ENCODE data around the gene GMPS. TPM values are rescaled to one million over a fixed set of nuclear protein-coding genes. Genes with fewer than 3 reads are reported as not detected.
"Not testable (repeated sequence)": the region's sequence is repeated elsewhere in the genome, so short reads cannot be mapped to it uniquely, and the experiment has no call there.

The GMPS gene
- total and polyA plus RNA-seq, 2 of the 4 experiments (the other 2 are of a cell fraction) = 33.9 to 52.5 TPM

DNA sequence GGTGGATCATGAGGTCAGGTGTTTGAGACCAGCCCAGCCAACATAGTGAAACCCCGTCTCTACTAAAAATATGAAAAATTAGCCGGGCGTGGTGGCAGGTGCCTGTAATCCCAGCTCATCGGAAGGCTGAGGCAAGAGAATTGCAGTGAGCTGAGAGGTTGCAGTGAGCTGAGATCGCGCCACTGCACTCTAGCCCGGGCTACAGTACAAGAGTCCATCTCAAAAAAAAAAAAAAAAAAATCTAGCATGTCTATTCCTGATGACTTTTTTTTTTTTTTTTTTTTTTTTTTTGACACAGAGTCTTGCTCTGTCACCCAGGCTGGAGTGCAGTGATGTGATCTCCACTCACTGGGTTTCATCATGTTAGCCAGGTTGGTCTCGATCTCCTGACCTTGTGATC is 15.9 kb downstream of the GMPS start:
- H4K8ac ChIP-seq (ENCODE audit: low read depth in 2 of 2, low read length in 2 of 2); H3K9me3 ChIP-seq (ENCODE audit: control insufficient read depth, insufficient read depth, low read length); H3K4me1 ChIP-seq (ENCODE audit: control insufficient read depth, insufficient read depth, low read length); H3K36me3 ChIP-seq (ENCODE audit: control insufficient read depth, insufficient read depth, low read length); H2BK120ac ChIP-seq (ENCODE audit: low read depth, low read length); H3K27ac ChIP-seq (ENCODE audit: insufficient read depth, low read length); H2BK20ac ChIP-seq (ENCODE audit: low read depth, low read length); H2AK5ac ChIP-seq (ENCODE audit: low read depth, low read length); H4K91ac ChIP-seq (ENCODE audit: insufficient read depth, low read depth, low read length); H3K9me1 ChIP-seq (ENCODE audit: insufficient read depth, low read length); ATAC-seq (ENCODE audit: low read depth); in situ Hi-C loops (cut with MboI; ENCODE audit: low sequenced_read_pairs); H3K27me3 ChIP-seq (ENCODE audit: control insufficient read depth, insufficient read depth, low read length); H2AK9ac ChIP-seq (replicated peaks; ENCODE audit: low read depth, low read length, poor library complexity); H3K14ac ChIP-seq (replicated peaks; ENCODE audit: low read depth, low read length); H2BK15ac ChIP-seq (ENCODE audit: low read depth, low read length); BruUV-seq (replicated peaks); H4K5ac ChIP-seq (ENCODE audit: low read depth, low read length); H3K9ac ChIP-seq (ENCODE audit: low read depth, low read length); DNase-seq; H3K4ac ChIP-seq (ENCODE audit: low read depth, low read length); H3K4me2 ChIP-seq (ENCODE audit: low read depth, low read length); H3K4me3 ChIP-seq (ENCODE audit: insufficient read depth, low read depth, low read length); H3K18ac ChIP-seq (ENCODE audit: low read depth, low read length); intact Hi-C loops (cut with micrococcal nuclease); H2BK5ac ChIP-seq (ENCODE audit: low read depth, low read length, poor library complexity, severe bottlenecking); H3K23ac ChIP-seq (ENCODE audit: low read depth, low read length); H3K56ac ChIP-seq (ENCODE audit: extremely low read depth, insufficient read depth, low read length); dilution Hi-C loops (cut with HindIII; ENCODE audit: low sequenced_read_pairs, unreplicated experiment); H2AFZ ChIP-seq (replicated peaks; ENCODE audit: low read length, poor library complexity): not testable (repeated sequence)
- ChIA-PET POLR2A (ENCODE audit: unreplicated experiment) (interaction anchor here (0.6 kb wide), 1 partner anchor 8 kb away, joined by 6 read pairs; no protein-coding TSS in a partner anchor), CTCF (interaction anchor here (0.6 kb wide), 1 partner anchor 370 kb away, joined by 3 read pairs; no protein-coding TSS in a partner anchor)
- H3K79me1 ChIP-seq (ENCODE audit: low read depth in 1 of 2, low read length in 2 of 2) = peaks cover 0 to 49% of the 10 kb centered on the region in 2 experiments; a peak in 2 of 4 replicates
- WGBS, 2 experiments (ENCODE audit: extremely low coverage in 2 of 2, insufficient read length in 1 of 2) = 100% methylated on average over 4 of the region's 8 CpGs; no CpG with 5 or more reads in 1 of the 2 experiments
- H4K20me1 ChIP-seq (ENCODE audit: insufficient read depth, low read length) = peaks cover 28% of the 10 kb centered on the region
